Activated CD4-positive, alpha-beta T cell treated with anti-CD3 and anti-CD28 coated beads, Interleukin-2, amount 10 ng/mL, durations not matched to agents 24 days and 14 days (primary cell): ENCODE results near the gene BCKDK. TPM values are rescaled to one million over a fixed set of nuclear protein-coding genes. Genes with fewer than 3 reads are reported as not detected.

Experiments
- DNase-seq: peaks from one replicate; pipeline ENCODE4 v3.0.0; 2022
- H3K27ac Mint-ChIP-seq: one replicate; pipeline ENCODE4 v1.8.0; 2022; ENCODE audit warnings: mild to moderate bottlenecking, mixed read lengths
- H3K27me3 Mint-ChIP-seq: one replicate; pipeline ENCODE4 v1.8.0; 2022; ENCODE audit warnings: mixed read lengths
- H3K36me3 Mint-ChIP-seq: one replicate; pipeline ENCODE4 v1.8.0; 2022; ENCODE audit warnings: low read depth, mild to moderate bottlenecking, mixed read lengths
- H3K4me1 Mint-ChIP-seq: one replicate; pipeline ENCODE4 v1.8.0; 2021; ENCODE audit warnings: mixed read lengths
- H3K4me3 Mint-ChIP-seq: one replicate; pipeline ENCODE4 v1.8.0; 2022; ENCODE audit warnings: mild to moderate bottlenecking, moderate library complexity, mixed read lengths
- H3K9me3 Mint-ChIP-seq: one replicate; pipeline ENCODE4 v1.8.0; 2021; ENCODE audit warnings: mixed read lengths
- intact Hi-C: fragments of 100-400 bp; cut with micrococcal nuclease; formaldehyde crosslinking; loops from one replicate; pipeline ENCODE4 v1.15.1; 2023
- total RNA-seq: library from RNA; stranded (reverse); gene quantifications from 2 replicates; pipeline ENCODE4 v1.2.3, GENCODE V29; 2022

The BCKDK gene
- total RNA-seq, 1 donor from 2014 or later = 44.3 TPM

DNA sequence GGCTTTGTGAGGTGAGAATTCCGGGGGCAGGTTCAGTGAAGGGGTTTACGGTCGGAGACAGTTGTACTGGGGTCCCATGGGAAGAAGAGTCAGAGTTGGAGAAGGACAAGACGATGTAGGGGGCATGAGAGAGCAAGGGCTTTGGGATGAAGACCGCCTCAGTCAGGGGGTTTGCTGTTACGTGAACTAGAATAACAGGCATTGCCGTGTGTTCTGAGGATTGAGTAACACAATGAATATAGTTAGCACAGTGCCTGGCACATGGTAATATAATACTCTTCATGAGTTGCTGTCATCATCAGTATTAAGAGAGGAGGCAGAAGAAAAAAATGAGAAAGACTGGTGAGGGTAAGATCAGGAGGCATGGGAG, 33.4 kb upstream of the BCKDK start:
- H3K27me3 Mint-ChIP-seq = no peaks in the 10 kb centered on the region
- H3K36me3 Mint-ChIP-seq = peaks cover 39% of the 10 kb centered on the region

GRCh38 chr16:31076319-31076718, 31.9 kb upstream of the BCKDK start:
- intact Hi-C loops = no loop called here
- no peaks in the 10 kb centered on the region for H3K9me3 Mint-ChIP-seq
- H3K36me3 Mint-ChIP-seq = peaks cover 48% of the 10 kb centered on the region
- no peak overlapping the region for H3K4me3 Mint-ChIP-seq
- peaks cover 28% of the 10 kb centered on the region for H3K4me1 Mint-ChIP-seq
- peak overlapping the region; percentile 15 for H3K27ac Mint-ChIP-seq
- no peaks in the 10 kb centered on the region for H3K27me3 Mint-ChIP-seq
- no peak for DNase-seq

More for the DNA sequence above, 33.4 kb upstream of the BCKDK start:
- DNase-seq = no peak
- intact Hi-C loops = loop anchor here (1.0 to 5.0 kb wide), 13 partner anchors 21 to 795 kb away; partner anchors contain the start of genes ARMC5, BCKDK, FBRS and FBXL19
- H3K27ac Mint-ChIP-seq = peak overlapping the region; percentile 93
- H3K4me1 Mint-ChIP-seq = peaks cover 28% of the 10 kb centered on the region
- H3K9me3 Mint-ChIP-seq = no peaks in the 10 kb centered on the region
- peak overlapping the region; percentile 90 for H3K4me3 Mint-ChIP-seq

- Mint-ChIP-seq H3K27ac (no peak overlapping the region), H3K36me3 (peaks cover 49% of the 10 kb centered on the region), H3K4me1 (peaks cover 22% of the 10 kb centered on the region), H3K27me3 (no peaks in the 10 kb centered on the region), H3K4me3 (no peak overlapping the region), H3K9me3 (no peaks in the 10 kb centered on the region)
- intact Hi-C loops = no loop called here
- DNase-seq = no peak
Measured at GRCh38 chr16:31077024-31077423, 31.2 kb upstream of the BCKDK start.

GRCh38 chr16:31077592-31078396, 30.4 kb upstream of the BCKDK start:
- DNase-seq = no peak
- Mint-ChIP-seq H3K4me1 (peaks cover 18% of the 10 kb centered on the region), H3K27ac (no peak overlapping the region), H3K4me3 (no peak overlapping the region), H3K36me3 (peaks cover 46% of the 10 kb centered on the region), H3K27me3 (no peaks in the 10 kb centered on the region), H3K9me3 (no peaks in the 10 kb centered on the region)
- intact Hi-C loops = no loop called here

GRCh38 chr16:31078597-31079341, 29.4 kb upstream of the BCKDK start:
- no peak overlapping the region for H3K4me3 Mint-ChIP-seq
- intact Hi-C loops = no loop called here
- H3K4me1 Mint-ChIP-seq = peaks cover 18% of the 10 kb centered on the region
- H3K27ac Mint-ChIP-seq = no peak overlapping the region
- H3K9me3 Mint-ChIP-seq = no peaks in the 10 kb centered on the region
- no peak for DNase-seq
- no peaks in the 10 kb centered on the region for H3K27me3 Mint-ChIP-seq
- H3K36me3 Mint-ChIP-seq = peaks cover 43% of the 10 kb centered on the region

- Mint-ChIP-seq H3K36me3 (peaks cover 43% of the 10 kb centered on the region), H3K9me3 (no peaks in the 10 kb centered on the region), H3K4me3 (no peak overlapping the region), H3K27me3 (no peaks in the 10 kb centered on the region), H3K4me1 (peaks cover 15% of the 10 kb centered on the region), H3K27ac (no peak overlapping the region)
- intact Hi-C loops = no loop called here
- DNase-seq = no peak
Measured at GRCh38 chr16:31079342-31079944, 28.7 kb upstream of the BCKDK start.

GRCh38 chr16:31080035-31080629, 28.1 kb upstream of the BCKDK start:
- H3K36me3 Mint-ChIP-seq = peaks cover 37% of the 10 kb centered on the region
- H3K27ac Mint-ChIP-seq = no peak overlapping the region
- intact Hi-C loops = no loop called here
- no peaks in the 10 kb centered on the region for H3K27me3 Mint-ChIP-seq
- H3K9me3 Mint-ChIP-seq = no peaks in the 10 kb centered on the region
- H3K4me3 Mint-ChIP-seq = no peak overlapping the region
- DNase-seq = no peak
- H3K4me1 Mint-ChIP-seq = peaks cover 9% of the 10 kb centered on the region

- Mint-ChIP-seq H3K4me1 (peaks cover 9% of the 10 kb centered on the region), H3K27ac (no peak overlapping the region), H3K27me3 (no peaks in the 10 kb centered on the region), H3K4me3 (no peak overlapping the region), H3K9me3 (no peaks in the 10 kb centered on the region), H3K36me3 (peaks cover 37% of the 10 kb centered on the region)
- intact Hi-C loops = no loop called here
- no peak for DNase-seq
Measured at GRCh38 chr16:31080756-31081419, 27.3 kb upstream of the BCKDK start.

DNA sequence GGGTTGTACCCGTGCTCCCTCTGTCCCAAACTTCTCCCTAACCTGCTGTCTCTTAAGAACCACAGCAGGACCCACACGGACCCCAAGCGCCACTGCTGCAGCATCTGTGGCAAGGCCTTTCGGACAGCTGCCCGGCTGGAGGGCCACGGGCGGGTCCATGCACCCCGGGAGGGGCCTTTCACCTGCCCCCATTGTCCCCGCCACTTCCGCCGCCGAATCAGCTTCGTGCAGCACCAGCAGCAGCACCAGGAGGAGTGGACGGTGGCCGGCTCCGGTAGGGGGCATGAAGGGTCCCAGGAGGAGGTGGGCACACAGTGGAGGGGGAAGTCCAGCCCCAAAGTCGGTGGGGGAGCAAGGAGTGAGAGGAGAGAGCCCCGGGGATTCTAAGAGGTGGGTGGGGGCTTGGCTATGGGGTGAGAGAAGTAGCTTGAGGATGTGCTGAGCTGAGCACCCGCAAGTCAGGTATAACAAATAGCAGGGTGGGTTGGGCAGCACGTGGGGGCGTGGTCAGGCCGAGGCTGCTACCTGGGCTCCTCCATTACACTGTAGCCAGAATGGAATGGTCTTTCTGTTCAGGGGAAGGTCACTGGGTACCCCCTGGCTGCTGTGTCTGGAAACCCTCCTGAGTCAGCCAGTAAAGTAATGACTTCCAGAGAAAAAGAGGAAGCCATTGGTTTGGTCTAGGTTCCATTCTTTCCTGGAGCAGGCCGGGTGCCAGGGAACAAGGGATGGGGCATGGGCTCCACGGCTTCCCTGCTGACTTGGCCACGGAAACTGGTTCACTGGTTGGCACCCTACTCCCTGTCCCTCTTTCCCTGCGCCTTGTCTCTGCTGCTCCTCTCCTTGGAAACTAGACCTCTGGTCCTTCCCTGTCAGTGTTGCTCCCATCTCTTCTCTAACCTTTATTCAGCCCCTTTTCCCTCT, 26.5 kb upstream of the BCKDK start:
- Mint-ChIP-seq H3K27ac (peak overlapping the region; percentile 11), H3K4me1 (peaks cover 8% of the 10 kb centered on the region), H3K9me3 (no peaks in the 10 kb centered on the region), H3K27me3 (no peaks in the 10 kb centered on the region), H3K36me3 (peaks cover 37% of the 10 kb centered on the region), H3K4me3 (no peak overlapping the region)
- no peak for DNase-seq
- intact Hi-C loops = no loop called here

DNA sequence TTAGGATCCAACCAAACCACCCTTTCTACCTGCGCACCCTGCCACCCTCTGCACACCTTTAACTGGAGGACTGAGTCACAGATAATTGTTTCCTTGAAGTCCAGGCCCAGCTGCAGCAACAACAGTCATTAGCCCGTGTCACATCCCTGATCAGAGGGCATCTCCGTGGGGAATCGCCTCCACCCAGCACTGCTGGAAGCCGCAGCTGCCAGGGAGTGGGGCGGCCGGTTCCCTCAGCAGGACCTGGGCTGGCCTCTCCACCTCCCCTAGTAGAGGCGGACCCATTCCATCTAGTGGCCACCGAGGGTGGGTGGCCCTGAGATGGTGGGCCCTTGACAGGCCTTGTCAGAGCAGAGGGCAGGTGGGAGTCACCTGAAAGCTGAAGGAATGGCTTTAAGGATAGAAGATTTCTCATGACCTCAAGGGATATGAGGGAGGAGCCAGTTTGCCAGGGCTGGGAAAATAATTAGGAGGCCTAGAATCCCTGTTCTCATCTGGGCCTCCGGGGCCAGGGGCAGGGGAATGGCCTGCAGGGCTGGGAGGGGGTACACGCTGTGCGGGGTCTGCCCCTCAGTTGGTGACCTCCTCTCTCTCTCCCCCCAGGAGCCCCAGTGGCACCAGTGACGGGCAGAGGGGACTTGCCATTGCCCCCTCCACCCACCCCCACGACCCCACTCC, 25.7 kb upstream of the BCKDK start:
- Mint-ChIP-seq H3K4me1 (peaks cover 8% of the 10 kb centered on the region), H3K36me3 (peaks cover 38% of the 10 kb centered on the region), H3K9me3 (no peaks in the 10 kb centered on the region), H3K4me3 (no peak overlapping the region), H3K27me3 (no peaks in the 10 kb centered on the region), H3K27ac (peak overlapping the region; percentile 11)
- intact Hi-C loops = no loop called here
- DNase-seq = no peak

- H3K4me3 Mint-ChIP-seq = no peak overlapping the region
- H3K27me3 Mint-ChIP-seq = no peaks in the 10 kb centered on the region
- no peaks in the 10 kb centered on the region for H3K9me3 Mint-ChIP-seq
- intact Hi-C loops = no loop called here
- peaks cover 34% of the 10 kb centered on the region for H3K36me3 Mint-ChIP-seq
- no peak for DNase-seq
- peaks cover 5% of the 10 kb centered on the region for H3K4me1 Mint-ChIP-seq
- H3K27ac Mint-ChIP-seq = no peak overlapping the region
Measured at GRCh38 chr16:31083081-31083480, 25.1 kb upstream of the BCKDK start.

GRCh38 chr16:31083556-31083955, 24.6 kb upstream of the BCKDK start:
- H3K4me3 Mint-ChIP-seq = no peak overlapping the region
- H3K9me3 Mint-ChIP-seq = no peaks in the 10 kb centered on the region

More at GRCh38 chr16:31083556-31083955, 24.6 kb upstream of the BCKDK start:
- no peak overlapping the region for H3K27ac Mint-ChIP-seq
- H3K27me3 Mint-ChIP-seq = no peaks in the 10 kb centered on the region
- H3K4me1 Mint-ChIP-seq = peaks cover 5% of the 10 kb centered on the region
- intact Hi-C loops = no loop called here
- no peak for DNase-seq
- H3K36me3 Mint-ChIP-seq = peaks cover 29% of the 10 kb centered on the region
